T-helper 2 cell treated with Interferon-gamma antibody and Interleukin-4, amounts not matched to agents 100 ng/mL and 5 ng/mL, for 36 hours (primary cell): ENCODE data around the gene ARHGAP8. TPM values are rescaled to one million over a fixed set of nuclear protein-coding genes. Genes with fewer than 3 reads are reported as not detected.

Source experiments
- intact Hi-C: fragments of 100-400 bp; cut with micrococcal nuclease; formaldehyde crosslinking; loops from one replicate; pipeline ENCODE4 v1.15.1; 2023
- total RNA-seq: library from RNA; stranded (reverse); gene quantifications from 2 replicates; pipeline ENCODE4 v1.2.3, GENCODE V29; 2022

Gene ARHGAP8
- total RNA-seq, 1 donor from 2014 or later: 0.52 TPM

DNA sequence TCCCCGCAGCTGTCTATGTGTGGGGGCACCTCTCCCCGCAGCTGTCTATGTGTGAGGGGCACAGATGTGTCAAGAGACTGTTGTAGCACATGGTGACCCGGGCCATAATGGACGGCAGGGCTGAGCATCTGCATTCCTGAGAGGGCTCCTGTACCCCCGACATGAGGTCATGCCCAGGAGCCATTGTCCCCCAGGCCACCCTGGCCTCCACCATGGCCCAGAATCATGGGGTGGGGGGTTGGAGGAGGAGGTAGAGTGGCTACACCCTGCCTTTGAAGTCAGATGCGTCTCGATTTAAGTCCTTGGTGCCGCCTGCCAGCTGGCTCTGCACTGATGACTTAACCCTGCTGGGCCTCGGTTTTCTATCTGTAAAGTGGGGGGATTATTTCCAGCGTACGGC, 49.1 kb downstream of the ARHGAP8 start:
- intact Hi-C loops: no loop called here

- intact Hi-C loops: no loop called here
Observed at GRCh38 chr22:44802071-44802700, 49.8 kb downstream of the ARHGAP8 start.

DNA sequence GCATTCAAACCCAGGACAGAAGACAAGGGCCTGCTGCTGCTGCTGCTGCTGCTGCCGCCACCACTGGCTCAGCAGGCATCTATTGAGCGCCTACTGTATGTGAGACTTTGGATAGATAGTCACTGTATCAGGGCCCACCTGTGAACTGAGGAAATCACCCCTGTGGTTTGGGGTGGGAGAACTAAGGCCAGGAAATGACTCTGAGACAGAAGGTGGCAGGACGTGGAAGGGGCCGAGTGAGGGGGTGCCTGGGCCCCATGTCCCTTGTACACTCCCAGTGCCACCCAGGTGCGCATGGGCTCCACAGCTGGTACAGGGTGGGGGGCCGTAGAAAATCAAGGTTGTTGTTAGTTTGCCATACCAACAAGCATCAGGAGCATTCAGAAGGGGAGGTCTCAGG, 50.6 kb downstream of the ARHGAP8 start:
- intact Hi-C loops: no loop called here

- intact Hi-C loops: no loop called here
Observed at GRCh38 chr22:44804327-44804726, 52.0 kb downstream of the ARHGAP8 start.

DNA sequence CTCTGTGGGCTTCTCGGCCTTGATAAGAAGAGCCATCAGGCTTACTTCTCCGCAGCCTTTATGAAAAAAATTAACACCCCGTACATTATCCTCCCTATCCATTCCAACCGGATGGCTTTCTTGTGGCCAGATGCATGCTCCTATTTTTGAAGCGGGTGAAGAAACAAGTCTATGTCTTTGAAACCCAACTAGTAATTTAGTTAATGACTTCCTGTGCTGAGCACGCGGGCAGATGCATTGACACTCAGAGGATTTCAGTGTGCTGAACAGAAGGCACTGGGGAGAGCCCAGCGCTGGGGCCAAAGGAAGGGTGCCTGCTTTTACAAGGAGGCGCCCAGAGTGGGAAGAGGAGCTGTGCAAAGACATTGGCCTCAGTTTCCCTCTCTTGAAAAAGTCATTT, 53.3 kb downstream of the ARHGAP8 start:
- intact Hi-C loops: no loop called here

DNA sequence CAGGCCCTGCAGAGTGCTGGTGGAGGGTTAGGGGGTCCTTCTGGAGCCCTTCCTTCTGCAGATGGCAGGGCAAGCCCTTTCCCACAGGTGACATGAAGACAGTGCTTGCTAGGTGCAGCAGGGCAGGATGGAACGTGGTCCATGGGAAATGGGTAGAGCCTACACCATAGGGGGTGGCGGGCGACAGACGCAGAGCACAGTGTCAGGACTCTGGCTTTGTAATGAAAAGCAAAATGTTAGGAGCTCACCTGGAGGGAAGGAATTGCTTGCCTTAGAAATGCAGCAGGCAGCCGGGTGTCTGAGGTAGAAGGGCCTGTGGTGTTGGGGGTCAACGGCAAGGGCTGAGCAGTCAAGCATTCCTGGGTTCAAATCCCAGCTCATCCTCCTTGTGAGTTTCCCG, 54.9 kb downstream of the ARHGAP8 start:
- intact Hi-C loops: no loop called here

DNA sequence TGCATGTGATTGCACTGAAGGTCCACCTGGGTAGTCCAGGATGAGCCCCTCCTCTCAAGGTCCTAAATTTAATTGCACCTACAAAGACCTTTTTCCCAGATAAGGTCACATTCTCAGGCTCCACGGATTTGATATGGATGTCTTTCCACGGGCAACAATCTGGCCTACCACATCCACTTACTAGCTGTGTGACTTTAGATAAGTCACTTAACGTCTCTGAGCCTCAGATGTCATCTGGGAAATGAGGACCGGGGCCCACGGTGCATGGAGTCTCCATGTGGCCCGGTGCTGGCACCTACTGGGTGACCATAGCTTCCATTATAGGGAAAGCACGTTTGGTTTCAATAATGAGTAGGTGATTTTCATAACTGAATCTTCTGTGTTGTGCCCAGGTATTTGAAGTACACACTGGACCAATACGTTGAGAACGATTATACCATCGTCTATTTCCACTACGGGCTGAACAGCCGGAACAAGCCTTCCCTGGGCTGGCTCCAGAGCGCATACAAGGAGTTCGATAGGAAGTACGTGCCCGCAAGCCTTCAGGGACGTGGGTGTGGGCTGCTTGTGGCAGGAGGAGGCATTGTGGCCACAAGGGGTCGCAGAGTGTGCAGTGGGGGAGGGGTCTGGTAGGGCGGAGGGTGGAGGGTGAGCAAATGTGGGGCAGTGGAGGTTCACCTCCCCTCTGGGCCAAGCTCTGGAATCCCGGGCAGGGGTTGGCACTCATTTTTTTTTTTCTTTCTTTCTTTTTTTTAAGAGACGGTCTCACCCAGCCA, 55.7 kb downstream of the ARHGAP8 start:
- intact Hi-C loops: no loop called here

GRCh38 chr22:44809456-44809855, 57.1 kb downstream of the ARHGAP8 start:
- intact Hi-C loops: no loop called here

GRCh38 chr22:44811141-44811540, 58.8 kb downstream of the ARHGAP8 start:
- intact Hi-C loops: no loop called here

DNA sequence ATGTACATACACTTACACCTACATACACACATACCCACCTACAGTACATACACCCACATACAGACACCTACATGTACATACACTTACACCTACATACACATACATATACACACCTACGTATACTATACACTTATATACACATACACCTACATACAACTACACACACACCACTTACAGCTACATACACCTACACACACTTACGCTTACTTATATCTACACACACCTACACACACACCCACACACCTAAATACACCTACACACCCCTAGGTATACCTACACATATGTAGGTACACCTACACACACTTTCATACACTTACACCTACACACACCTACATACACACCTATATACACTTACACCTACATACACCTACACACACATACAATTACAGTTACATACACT, 61.0 kb downstream of the ARHGAP8 start:
- intact Hi-C loops: no loop called here

DNA sequence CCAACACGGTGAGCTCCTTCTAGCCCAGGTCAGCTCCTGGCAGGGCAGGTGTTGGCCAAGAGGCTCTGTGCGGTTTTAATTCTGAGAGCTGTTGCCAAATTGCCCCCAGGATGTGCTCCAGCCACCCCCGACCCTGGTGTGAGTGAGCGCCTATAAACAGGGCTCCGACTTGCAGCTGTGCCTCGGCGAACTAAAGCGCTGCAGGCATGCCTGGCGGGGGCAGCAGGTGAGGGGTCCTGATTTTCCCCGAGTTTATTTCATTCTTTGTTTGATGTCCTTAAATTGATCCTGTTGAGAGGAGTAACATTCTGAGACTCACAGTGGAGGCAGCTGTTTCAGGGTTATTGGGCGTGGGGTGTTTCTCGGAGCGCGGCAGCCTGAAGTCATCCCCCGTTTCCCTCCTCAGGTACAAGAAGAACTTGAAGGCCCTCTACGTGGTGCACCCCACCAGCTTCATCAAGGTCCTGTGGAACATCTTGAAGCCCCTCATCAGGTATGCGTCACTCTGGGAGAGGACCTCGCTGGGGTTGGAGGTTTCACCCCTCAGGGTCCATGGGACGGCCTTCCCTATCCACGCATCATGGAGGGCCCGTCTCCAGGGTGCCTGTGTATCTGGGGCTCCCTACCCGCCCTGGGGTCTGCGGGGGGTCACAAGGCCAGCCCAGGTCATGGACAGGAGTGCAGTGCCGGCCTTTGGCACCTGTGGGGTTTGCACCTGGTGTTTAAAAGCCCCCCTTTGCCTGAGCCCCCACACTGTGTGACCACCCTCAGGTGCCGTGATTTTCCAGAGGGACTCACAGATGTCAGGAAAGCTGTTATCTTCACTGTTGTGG, 62.1 kb downstream of the ARHGAP8 start:
- intact Hi-C loops: no loop called here

GRCh38 chr22:44815099-44816070, 63.0 kb downstream of the ARHGAP8 start:
- intact Hi-C loops: no loop called here

GRCh38 chr22:44816141-44816540, 63.8 kb downstream of the ARHGAP8 start:
- intact Hi-C loops: no loop called here

- intact Hi-C loops: no loop called here
Observed at GRCh38 chr22:44818727-44819126, 66.4 kb downstream of the ARHGAP8 start.

- intact Hi-C loops: loop anchor here (5.0 kb wide), 1 partner anchor 277 kb away; no protein-coding TSS in a partner anchor
Observed at GRCh38 chr22:44819966-44820631, 67.7 kb downstream of the ARHGAP8 start.

DNA sequence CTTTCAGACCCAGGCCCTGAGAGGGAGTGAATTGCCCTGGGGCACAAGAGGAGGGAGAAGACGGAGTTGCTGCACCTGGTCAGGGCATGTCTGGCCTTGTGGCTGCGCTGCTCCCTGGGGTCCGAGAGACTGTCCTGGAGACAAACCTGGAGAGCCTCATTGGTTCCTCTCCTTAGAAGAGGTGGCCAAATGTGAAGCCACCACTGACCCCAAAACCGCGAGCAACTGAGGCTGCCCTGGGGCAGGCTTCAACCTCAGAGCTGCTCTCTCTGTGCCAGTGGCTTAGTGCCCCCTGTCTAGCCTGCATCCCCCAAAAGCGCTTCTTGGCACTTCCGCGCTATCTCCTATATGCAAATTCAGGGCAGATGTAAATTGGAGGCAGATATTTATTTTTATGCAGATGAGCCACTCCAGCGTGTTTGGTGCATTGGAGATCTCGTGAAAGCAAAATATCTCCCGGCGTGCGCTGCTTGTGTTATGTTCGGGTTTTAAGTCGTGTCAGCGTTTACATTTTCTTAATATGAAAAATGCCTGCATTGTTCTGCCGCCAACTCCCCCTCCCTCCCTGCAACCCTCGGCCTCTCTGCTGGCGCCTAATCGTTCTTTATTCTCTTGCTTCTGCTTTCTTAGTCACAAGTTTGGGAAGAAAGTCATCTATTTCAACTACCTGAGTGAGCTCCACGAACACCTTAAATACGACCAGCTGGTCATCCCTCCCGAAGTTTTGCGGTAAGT, 69.5 kb downstream of the ARHGAP8 start:
- intact Hi-C loops: loop anchor here (5.0 kb wide), 1 partner anchor 275 kb away; no protein-coding TSS in a partner anchor

DNA sequence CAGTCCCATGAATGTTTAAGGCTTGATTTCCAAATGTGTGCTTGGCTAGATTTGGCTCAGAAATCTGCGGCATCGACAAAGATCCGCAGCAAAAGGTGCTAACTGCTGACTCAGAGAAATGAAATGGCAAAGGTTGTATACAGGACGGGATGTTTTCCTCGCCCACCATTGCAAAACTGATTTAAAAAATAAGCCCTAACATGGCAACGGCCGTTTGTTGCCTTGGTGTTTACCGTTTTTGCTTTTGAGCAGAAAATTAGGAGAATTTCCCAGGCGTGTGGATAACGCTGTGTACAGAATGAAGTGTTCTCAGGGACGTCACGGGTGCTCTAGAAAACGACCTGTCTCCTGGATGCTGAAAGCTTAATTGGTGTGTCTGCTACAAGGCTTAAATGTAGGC, 70.2 kb downstream of the ARHGAP8 start:
- intact Hi-C loops: loop anchor here (5.0 kb wide), 1 partner anchor 275 kb away; no protein-coding TSS in a partner anchor

DNA sequence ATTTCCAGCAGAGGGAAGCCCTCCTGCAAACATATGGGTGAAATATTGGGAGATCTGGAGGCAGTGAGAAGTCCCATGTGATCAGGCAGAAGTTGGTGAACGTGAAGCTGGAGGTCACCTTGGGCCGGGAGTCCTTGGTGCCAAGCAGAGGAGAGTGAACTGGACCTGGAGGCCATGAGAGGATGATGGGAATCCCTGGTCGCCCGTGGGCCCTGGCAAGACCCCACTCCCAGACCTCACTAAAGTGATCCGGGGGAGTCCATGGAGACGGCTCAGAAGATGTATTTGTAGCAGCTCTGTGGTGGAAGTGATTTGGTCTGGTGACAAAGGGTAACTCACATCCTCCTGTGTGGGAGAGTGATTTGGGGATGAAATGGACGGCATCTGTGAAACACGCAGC, 71.0 kb downstream of the ARHGAP8 start:
- intact Hi-C loops: loop anchor here (5.0 kb wide), 1 partner anchor 274 kb away; no protein-coding TSS in a partner anchor

DNA sequence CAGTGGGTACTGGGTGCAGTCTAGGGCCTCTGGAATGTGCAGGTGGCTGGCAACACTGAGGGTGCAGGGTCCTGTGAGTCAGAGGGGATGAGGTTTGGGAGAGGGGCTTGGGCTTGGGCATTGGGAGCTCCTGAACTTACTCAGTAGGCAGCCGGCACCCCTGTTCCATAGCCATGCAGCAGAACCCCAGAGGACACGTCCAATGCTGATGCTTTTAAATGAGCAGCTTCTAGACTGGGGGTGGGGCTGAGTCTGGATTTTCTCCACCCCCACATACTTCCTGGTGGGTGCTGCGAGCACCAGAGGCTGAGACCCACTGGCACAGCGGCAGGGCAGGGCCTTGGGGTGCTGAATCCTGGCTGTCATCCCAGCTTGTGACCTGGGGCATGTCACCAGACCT, 71.4 kb downstream of the ARHGAP8 start:
- intact Hi-C loops: loop anchor here (5.0 kb wide), 1 partner anchor 273 kb away; no protein-coding TSS in a partner anchor
